ENCODE results near the gene CDH22.
A peak's percentile ranks its signal among the peaks of the same experiment; 100 is the strongest.

CDH22 gene

GRCh38 chr20:46212252-46212651 is 96.0 kb downstream of the CDH22 start:
- DNase-seq, result no peak

- no peak for DNase-seq
Observed at GRCh38 chr20:46211331-46211722, 97.0 kb downstream of the CDH22 start.

DNA sequence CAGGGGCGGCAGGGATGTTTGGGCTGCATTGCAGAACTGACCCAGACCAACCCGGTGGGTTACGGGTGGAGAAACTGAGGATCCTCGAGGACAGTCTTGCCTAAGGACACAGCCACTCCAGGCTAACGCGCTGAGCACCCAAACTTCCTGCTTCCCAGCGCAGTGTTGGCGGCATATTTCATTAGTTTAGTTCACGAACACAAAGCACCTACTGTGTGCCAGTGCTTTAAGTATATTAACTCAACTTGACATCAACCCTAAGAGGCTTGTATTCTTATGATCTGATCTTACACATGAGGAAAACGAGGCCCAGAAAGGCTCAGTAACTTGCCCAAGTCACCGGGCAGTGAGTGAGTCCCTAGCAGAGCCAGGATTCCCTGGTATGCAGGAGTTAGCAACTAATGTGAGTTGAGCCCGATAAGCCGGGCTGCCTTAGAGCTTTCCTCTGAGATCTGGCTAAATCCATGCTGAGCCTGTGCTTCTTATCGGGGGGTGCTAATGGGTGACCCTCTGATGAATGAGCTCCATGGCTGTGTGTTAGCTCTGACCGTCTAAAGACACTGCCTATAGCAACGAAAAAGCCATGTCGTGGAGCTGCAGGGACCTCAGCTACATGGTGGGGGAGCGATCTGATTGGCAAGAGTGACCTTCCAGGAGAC is 97.5 kb downstream of the CDH22 start:
- no peak for DNase-seq

GRCh38 chr20:46209930-46210671 is 98.2 kb downstream of the CDH22 start:
- no peak for DNase-seq

DNA sequence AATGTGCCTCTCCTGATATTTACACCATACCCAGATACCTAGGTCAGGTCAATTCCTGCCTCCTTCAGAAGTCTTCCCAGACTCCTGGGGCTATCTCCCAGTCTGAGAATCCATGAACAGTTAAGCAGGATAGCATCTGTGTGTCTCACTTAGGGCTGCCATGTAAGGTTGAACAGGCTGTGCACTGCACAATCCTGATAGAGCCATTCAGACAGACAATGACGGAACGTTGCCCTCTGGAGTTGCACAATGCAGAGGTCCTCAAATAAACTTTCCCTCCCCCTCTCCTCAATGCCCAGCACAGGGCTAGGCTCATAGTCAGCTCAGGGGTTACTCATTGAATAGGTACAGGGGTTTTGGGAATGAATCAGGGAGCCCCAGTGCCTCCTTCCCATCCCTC is 100.5 kb downstream of the CDH22 start:
- no peak for DNase-seq

GRCh38 chr20:46206992-46207549 is 101.2 kb downstream of the CDH22 start:
- DNase-seq, result no peak

GRCh38 chr20:46206025-46206424 is 102.3 kb downstream of the CDH22 start:
- DNase-seq, result no peak

GRCh38 chr20:46205349-46205748 is 102.9 kb downstream of the CDH22 start:
- no peak for DNase-seq

DNA sequence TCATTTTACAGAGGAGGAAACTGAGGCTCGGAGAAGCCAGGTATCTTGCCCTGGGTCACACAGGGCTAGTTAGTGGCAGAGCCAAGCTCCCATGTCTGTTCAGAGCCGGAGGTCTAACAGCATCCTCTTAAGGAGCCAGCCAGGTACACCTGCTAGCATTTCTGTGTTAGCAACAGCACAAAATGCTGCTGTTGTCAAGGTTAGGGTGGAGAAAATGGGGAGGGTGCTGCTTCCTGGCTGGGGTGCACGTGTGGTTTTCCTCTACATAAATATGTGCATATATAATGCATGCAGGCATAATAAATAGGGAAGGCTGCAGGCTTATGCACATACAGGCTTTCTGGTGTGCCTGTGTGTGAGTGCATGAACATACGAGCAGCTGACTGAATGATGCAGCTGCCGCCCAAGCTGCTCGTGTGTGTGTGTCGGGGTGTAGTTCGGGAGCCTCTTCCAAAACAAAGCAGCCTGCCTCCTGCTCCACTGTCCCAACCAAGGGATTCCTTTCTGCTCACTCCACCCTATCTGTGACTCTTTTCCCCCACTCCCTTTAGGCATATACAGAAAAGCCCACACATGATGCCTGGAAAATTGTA is 103.6 kb downstream of the CDH22 start:
- DNase-seq, result peak; percentile 52

DNA sequence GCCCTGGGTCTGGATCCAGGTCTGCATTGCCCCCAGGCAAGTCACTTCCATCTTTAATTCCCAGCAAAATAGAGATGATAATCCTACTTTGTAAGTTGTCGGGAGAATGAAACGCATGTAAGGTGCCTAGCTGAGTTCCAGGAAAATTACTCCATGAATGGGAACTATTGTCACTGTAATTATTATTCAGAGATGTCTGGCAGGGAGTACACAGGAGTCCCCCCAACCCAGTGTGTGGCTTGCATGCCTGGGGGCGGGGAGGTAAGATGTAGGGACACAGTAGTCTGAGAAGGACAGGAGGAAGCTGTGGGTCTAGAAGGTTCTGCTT is 104.8 kb downstream of the CDH22 start:
- no peak for DNase-seq

GRCh38 chr20:46202766-46203509 is 105.4 kb downstream of the CDH22 start:
- no peak for DNase-seq

- DNase-seq, result no peak
Observed at GRCh38 chr20:46200582-46201570, 107.4 kb downstream of the CDH22 start.

DNA sequence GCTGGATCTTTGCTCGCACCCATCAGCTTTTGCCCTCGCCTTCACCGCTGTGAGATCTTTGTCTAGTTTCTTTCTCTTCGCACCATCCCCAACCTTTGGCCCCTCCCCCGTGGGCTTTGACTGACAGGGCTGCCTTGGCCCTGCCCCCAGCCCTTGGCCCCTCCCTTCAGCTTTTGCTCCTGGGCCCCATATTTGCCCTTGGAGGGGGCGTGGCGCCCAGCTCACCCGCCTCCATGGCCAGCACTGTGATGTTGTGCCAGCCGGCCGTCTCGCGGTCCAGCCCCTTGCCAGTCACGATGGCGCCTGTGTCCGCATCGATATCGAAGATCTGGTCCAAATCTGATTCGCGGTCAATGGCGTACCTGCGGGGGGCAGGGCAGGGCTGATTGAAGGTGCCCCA is 109.1 kb downstream of the CDH22 start:
- DNase-seq, result no peak

- DNase-seq, result no peak
Observed at GRCh38 chr20:46196990-46197389, 111.3 kb downstream of the CDH22 start.

- DNase-seq, result no peak
Observed at GRCh38 chr20:46195264-46196036, 112.8 kb downstream of the CDH22 start.

- DNase-seq, result no peak
Observed at GRCh38 chr20:46194409-46194808, 113.9 kb downstream of the CDH22 start.

- DNase-seq, result no peak
Observed at GRCh38 chr20:46192376-46192944, 115.8 kb downstream of the CDH22 start.

DNA sequence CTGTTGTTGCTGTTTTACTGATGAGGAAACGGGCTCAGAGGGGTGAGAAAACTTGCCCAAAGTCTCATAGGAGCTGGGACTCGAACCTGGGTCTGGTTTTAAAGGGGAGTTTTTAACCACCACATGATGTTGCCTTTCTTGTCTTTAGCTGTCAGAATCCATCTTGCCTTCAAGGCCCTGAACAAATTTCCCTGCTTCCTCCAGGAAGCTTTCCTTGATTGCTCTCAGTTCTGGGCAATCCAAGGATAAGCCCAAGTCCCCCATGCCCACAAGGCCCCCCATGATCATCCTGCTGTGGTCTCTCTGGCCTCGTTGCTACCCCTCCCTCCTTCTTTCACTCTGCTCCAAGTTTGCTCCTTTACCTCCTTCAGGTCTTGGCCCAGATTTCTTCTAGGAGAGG is 116.7 kb downstream of the CDH22 start:
- DNase-seq, result no peak

DNA sequence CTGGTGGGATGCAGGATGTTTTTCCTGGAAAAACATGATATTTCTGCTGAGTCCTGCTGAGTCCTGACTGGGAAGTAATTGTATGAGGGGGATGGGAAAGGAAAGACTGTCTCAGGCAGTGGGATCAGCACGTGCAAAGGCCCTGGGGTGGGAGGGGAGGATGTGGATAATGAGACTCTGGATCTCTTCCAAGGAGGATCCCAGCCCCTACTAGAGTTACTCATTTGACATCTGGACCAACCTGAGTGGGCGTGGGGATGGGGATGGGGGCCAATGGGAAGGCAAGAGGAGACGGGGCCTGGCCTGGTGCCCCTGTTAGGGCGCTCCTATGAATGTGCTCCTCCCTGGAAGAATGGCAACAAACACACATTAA is 117.1 kb downstream of the CDH22 start:
- no peak for DNase-seq

- DNase-seq, result no peak
Observed at GRCh38 chr20:46190478-46191167, 117.7 kb downstream of the CDH22 start.
